Immature natural killer cell (primary cell): ENCODE results near the gene FA2H. TPM values are rescaled to one million over a fixed set of nuclear protein-coding genes. Genes with fewer than 3 reads are reported as not detected.
"Not testable (repeated sequence)": the region's sequence is repeated elsewhere in the genome, so short reads cannot be mapped to it uniquely, and the experiment has no call there.

Experiments used
- DNase-seq, 3 donors: peaks; one replicate each; pipeline ENCODE4 v3.0.0; 2022; ENCODE audit warnings: mixed read lengths in 1 of 3
- H3K27ac Mint-ChIP-seq, 6 donors: one replicate each; pipeline ENCODE4 v1.8.0; 2020; ENCODE audit warnings: mixed read lengths in 6 of 6, mild to moderate bottlenecking in 5 of 6, inconsistent platforms in 4 of 6, moderate library complexity in 3 of 6
- H3K27me3 Mint-ChIP-seq, 3 donors: one replicate each; pipeline ENCODE4 v1.8.0; 2020 to 2021; ENCODE audit warnings: low read depth in 3 of 3, mild to moderate bottlenecking in 3 of 3, mixed read lengths in 3 of 3, moderate library complexity in 3 of 3, inconsistent platforms in 1 of 3
- H3K36me3 Mint-ChIP-seq, 3 donors: one replicate each; pipeline ENCODE4 v1.8.0; 2020; ENCODE audit warnings: mixed read lengths in 3 of 3, inconsistent platforms in 2 of 3, mild to moderate bottlenecking in 2 of 3
- H3K4me1 Mint-ChIP-seq, 2 donors: one replicate each; pipeline ENCODE4 v1.8.0; 2020; ENCODE audit warnings: inconsistent platforms in 2 of 2, mild to moderate bottlenecking in 2 of 2, mixed read lengths in 2 of 2, moderate library complexity in 1 of 2
- H3K4me3 Mint-ChIP-seq, 5 donors: one replicate each; pipeline ENCODE4 v1.8.0; 2020; ENCODE audit warnings: mild to moderate bottlenecking in 5 of 5, mixed read lengths in 5 of 5, inconsistent platforms in 3 of 5, moderate library complexity in 3 of 5
- H3K9me3 Mint-ChIP-seq, 6 donors: one replicate each; pipeline ENCODE4 v1.8.0; 2020; ENCODE audit warnings: mild to moderate bottlenecking in 6 of 6, mixed read lengths in 6 of 6, inconsistent platforms in 4 of 6, moderate library complexity in 3 of 6
- polyA plus RNA-seq, 3 donors: library from polyadenylated mRNA; unstranded; fragments of 300-500 nt; fragmentation: Illumina TruSeq; gene quantifications; one replicate each; pipeline ENCODE4 v1.2.3, GENCODE V29; 2021

The FA2H gene, protein sequence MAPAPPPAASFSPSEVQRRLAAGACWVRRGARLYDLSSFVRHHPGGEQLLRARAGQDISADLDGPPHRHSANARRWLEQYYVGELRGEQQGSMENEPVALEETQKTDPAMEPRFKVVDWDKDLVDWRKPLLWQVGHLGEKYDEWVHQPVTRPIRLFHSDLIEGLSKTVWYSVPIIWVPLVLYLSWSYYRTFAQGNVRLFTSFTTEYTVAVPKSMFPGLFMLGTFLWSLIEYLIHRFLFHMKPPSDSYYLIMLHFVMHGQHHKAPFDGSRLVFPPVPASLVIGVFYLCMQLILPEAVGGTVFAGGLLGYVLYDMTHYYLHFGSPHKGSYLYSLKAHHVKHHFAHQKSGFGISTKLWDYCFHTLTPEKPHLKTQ
- polyA plus RNA-seq = not detected

- DNase-seq = peak; percentile 38 to 44 (median 43)
- Mint-ChIP-seq H3K36me3 (no peaks in the 10 kb centered on the region), H3K27ac (no peak within 1 kb of the TSS), H3K9me3 (no peaks in the 10 kb centered on the region), H3K4me1 (peaks cover 6 to 13% of the 10 kb centered on the region in 2 donors), H3K4me3 (peak within 1 kb of the TSS; percentile 41 to 77 (median 71)), H3K27me3 (peaks cover 0 to 29% (median 16%) of the 10 kb centered on the region in 3 donors)
These were observed at the start of gene FA2H for GRCh38 chr16:74774223-74775139. TSS of gene FA2H (minus strand) at chr16:74774820. CDS start at chr16:74774755, 65 bp downstream.

GRCh38 chr16:74817851-74818250, 43.2 kb upstream of the FA2H start:
- Mint-ChIP-seq H3K27ac (no peak overlapping the region), H3K4me3 (no peak overlapping the region), H3K36me3 (no peaks in the 10 kb centered on the region), H3K4me1 (no peaks in the 10 kb centered on the region), H3K9me3 (no peaks in the 10 kb centered on the region), H3K27me3 (peaks cover 0 to 9% (median 3%) of the 10 kb centered on the region in 3 donors)
- DNase-seq = no peak

- Mint-ChIP-seq H3K4me1 (no peaks in the 10 kb centered on the region), H3K4me3 (no peak overlapping the region), H3K27ac (no peak overlapping the region), H3K36me3 (no peaks in the 10 kb centered on the region), H3K27me3 (peaks cover 0 to 2% (median 0%) of the 10 kb centered on the region in 3 donors), H3K9me3 (peaks cover 0 to 1% (median 0%) of the 10 kb centered on the region in 6 donors)
- peak; percentile 26 to 38 (median 38) for DNase-seq
These were observed 38.6 kb upstream of the FA2H start for GRCh38 chr16:74813109-74813641.

- peaks cover 0 to 1% (median 0%) of the 10 kb centered on the region in 6 donors for H3K9me3 Mint-ChIP-seq
- peaks cover 0 to 2% (median 0%) of the 10 kb centered on the region in 3 donors for H3K27me3 Mint-ChIP-seq
- no peaks in the 10 kb centered on the region for H3K4me1 Mint-ChIP-seq
- no peaks in the 10 kb centered on the region for H3K36me3 Mint-ChIP-seq
- DNase-seq = no peak
- H3K27ac Mint-ChIP-seq = no peak overlapping the region
- H3K4me3 Mint-ChIP-seq = no peak overlapping the region
These were observed 37.3 kb upstream of the FA2H start for GRCh38 chr16:74811911-74812310.

- H3K4me3 Mint-ChIP-seq, DNase-seq, H3K27me3 Mint-ChIP-seq, H3K27ac Mint-ChIP-seq, H3K9me3 Mint-ChIP-seq, H3K4me1 Mint-ChIP-seq, H3K36me3 Mint-ChIP-seq: not testable (repeated sequence)
These were observed 36.6 kb upstream of the FA2H start for GRCh38 chr16:74811216-74811615.

- no peak overlapping the region for H3K27ac Mint-ChIP-seq
- H3K4me1 Mint-ChIP-seq = no peaks in the 10 kb centered on the region
- no peak for DNase-seq
- H3K27me3 Mint-ChIP-seq = peaks cover 0 to 17% (median 5%) of the 10 kb centered on the region in 3 donors
- H3K4me3 Mint-ChIP-seq = no peak overlapping the region
- H3K36me3 Mint-ChIP-seq = no peaks in the 10 kb centered on the region
- H3K9me3 Mint-ChIP-seq = peaks cover 0 to 3% (median 0%) of the 10 kb centered on the region in 6 donors
These were observed 32.5 kb upstream of the FA2H start for GRCh38 chr16:74807052-74807646.

DNA sequence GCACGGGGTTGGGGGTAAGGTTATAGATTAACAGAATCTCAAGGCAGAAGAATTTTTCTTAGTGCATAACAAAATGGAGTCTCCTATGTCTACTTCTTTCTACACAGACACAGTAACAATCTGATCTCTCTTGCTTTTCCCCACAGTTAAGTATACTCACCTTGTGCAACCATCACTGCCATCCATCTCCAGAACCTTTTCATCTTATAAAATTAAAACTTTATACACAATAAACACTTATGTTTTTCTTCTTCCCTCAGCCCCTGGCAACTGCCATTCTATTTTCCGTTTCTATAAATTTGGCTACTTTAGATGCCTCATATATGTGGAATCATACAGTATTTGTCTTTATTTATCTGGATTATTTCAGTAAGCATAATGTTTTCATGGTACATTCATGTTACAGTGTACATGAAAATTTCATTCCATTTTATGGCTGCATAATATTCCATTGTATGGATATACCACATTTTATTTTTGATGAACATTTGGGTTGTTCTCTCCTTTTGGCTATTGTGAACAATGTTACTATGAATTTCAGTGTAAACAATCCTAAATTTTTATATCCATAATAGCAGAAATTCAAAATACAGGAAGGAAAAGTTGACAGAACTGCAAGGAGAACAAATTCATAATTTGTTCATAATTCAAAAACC, 25.7 kb upstream of the FA2H start:
- Mint-ChIP-seq H3K9me3 (peaks cover 0 to 6% (median 2%) of the 10 kb centered on the region in 6 donors), H3K27ac (no peak overlapping the region), H3K4me1 (no peaks in the 10 kb centered on the region), H3K36me3 (no peaks in the 10 kb centered on the region), H3K27me3 (peaks cover 5 to 14% (median 10%) of the 10 kb centered on the region in 3 donors), H3K4me3 (no peak overlapping the region)
- DNase-seq = no peak

DNA sequence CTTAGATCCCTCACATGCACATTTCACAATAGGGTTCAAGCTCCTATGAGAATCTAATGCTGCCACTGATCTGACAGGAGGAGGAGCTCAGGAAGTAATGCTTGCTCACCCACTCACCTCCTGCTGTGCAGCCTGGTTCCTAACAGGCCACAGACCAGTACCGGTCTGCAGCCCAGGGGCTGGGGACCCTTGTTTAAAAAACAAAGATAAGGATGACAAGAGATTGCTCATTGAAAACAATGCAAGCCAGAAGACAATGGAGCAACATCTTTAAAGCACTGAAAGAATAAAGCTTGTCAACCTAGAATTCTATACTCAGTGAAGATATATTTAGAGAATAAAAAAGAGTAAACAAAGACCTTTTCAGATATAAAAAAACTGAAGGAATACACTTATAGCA, 22.8 kb upstream of the FA2H start:
- no peaks in the 10 kb centered on the region for H3K4me1 Mint-ChIP-seq
- H3K9me3 Mint-ChIP-seq = peaks cover 0 to 6% (median 1%) of the 10 kb centered on the region in 6 donors
- peaks cover 1 to 16% (median 4%) of the 10 kb centered on the region in 3 donors for H3K27me3 Mint-ChIP-seq
- DNase-seq = no peak
- no peak overlapping the region for H3K27ac Mint-ChIP-seq
- H3K36me3 Mint-ChIP-seq = no peaks in the 10 kb centered on the region
- H3K4me3 Mint-ChIP-seq = no peak overlapping the region

DNA sequence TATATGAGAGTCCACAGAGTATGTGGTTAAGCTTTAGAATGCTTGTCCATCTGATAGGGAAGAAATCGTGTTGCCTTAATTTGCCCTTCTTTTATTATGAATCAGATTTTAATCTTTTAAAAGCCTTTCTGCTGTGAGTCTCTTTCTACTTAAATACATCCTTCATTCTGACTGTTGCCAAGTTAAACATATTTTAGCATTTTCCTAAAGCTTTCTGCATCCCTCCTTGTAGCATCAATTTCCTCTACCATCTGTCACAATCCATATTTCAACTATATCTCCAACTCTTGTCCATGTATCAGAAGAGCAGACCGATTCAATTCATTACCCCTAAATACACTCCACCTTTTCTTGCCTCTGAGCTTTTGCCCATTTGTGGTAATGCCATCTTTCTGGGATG, 20.5 kb upstream of the FA2H start:
- H3K4me1 Mint-ChIP-seq = no peaks in the 10 kb centered on the region
- peaks cover 3 to 6% (median 5%) of the 10 kb centered on the region in 3 donors for H3K27me3 Mint-ChIP-seq
- no peak for DNase-seq
- H3K36me3 Mint-ChIP-seq = no peaks in the 10 kb centered on the region
- H3K27ac Mint-ChIP-seq = no peak overlapping the region
- peaks cover 0 to 2% (median under 1%) of the 10 kb centered on the region in 6 donors for H3K9me3 Mint-ChIP-seq
- no peak overlapping the region for H3K4me3 Mint-ChIP-seq

- Mint-ChIP-seq H3K4me3 (no peak overlapping the region), H3K27ac (no peak overlapping the region), H3K4me1 (no peaks in the 10 kb centered on the region), H3K36me3 (no peaks in the 10 kb centered on the region), H3K9me3 (peaks cover 0 to 2% (median 0%) of the 10 kb centered on the region in 6 donors), H3K27me3 (peaks cover 3 to 5% (median 5%) of the 10 kb centered on the region in 3 donors)
- no peak for DNase-seq
These were observed 20.0 kb upstream of the FA2H start for GRCh38 chr16:74794668-74795067.

DNA sequence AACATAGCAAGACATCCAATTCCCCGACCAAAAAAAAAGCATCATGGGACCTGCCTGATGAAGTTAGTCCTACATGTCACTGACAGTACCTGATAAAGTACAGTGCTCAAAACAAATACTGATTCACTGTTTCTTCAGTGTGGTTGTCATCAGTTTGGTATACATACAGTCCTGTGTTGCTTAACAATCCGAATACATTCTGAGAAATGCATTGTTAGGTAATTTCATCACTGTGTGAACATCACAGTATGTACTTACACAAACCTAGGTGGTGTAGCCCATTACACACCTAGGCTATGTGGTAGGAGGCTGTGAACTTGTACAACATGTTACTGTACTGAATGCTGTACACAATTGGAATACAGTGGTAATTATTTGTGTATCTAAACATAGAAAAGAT, 19.0 kb upstream of the FA2H start:
- H3K27me3 Mint-ChIP-seq = peaks cover 3 to 7% (median 5%) of the 10 kb centered on the region in 3 donors
- H3K9me3 Mint-ChIP-seq = peaks cover 0 to 2% (median 0%) of the 10 kb centered on the region in 6 donors
- H3K4me3 Mint-ChIP-seq = no peak overlapping the region
- H3K36me3 Mint-ChIP-seq = no peaks in the 10 kb centered on the region
- no peak overlapping the region for H3K27ac Mint-ChIP-seq
- no peak for DNase-seq
- H3K4me1 Mint-ChIP-seq = no peaks in the 10 kb centered on the region

DNA sequence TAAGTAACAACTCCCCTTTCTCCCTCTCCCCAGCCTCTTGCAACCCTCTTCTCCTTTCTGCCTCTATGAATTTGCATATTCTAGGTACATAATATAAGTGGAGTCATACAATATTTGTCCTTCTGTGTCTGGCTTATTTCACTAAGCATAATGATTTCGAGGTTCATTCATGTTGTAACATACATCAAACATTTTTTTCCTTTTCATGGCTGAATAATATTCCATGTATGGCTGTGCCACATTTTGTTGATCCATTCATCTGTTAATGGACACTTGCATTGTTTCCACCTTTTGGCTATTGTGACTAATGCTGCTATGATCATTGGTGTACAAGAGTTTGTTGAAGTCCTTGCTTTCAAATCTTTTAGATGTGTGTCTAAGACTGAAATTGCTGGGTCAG, 17.6 kb upstream of the FA2H start:
- DNase-seq = no peak
- Mint-ChIP-seq H3K9me3 (peaks cover 0 to 2% (median 0%) of the 10 kb centered on the region in 6 donors), H3K27me3 (peaks cover 3 to 12% (median 5%) of the 10 kb centered on the region in 3 donors), H3K4me3 (no peak overlapping the region), H3K36me3 (no peaks in the 10 kb centered on the region), H3K27ac (no peak overlapping the region), H3K4me1 (no peaks in the 10 kb centered on the region)

DNA sequence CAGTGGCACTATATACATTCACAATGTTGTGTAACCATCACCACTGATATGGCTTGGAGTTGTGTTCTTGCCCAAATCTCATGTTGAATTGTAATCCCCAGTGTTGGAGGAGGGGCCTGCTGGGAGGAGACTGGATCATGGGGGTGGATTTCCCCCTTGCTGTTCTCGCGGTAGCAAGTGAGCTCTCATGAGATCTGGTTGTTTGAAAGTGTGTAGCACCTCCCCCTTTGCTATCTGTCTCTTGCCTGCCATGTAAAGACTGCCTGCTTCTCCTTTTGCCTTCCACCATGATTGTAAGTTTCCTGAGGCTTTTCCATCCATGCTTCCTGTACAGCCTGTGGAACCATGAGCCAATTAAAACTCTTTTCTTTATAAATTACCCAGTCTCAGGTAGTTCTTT, 17.1 kb upstream of the FA2H start:
- not testable (repeated sequence) for H3K4me1 Mint-ChIP-seq, DNase-seq, H3K36me3 Mint-ChIP-seq, H3K27ac Mint-ChIP-seq, H3K4me3 Mint-ChIP-seq, H3K9me3 Mint-ChIP-seq
- H3K27me3 Mint-ChIP-seq = peaks cover 3 to 12% (median 5%) of the 10 kb centered on the region in 3 donors
